HUES6 (cell line): ENCODE data around the gene SLC6A18.

Experiments
- H3K27ac ChIP-seq: 2 replicates; pipeline ENCODE4 v1.7.0; 2013; ENCODE audit warnings: low read depth, mild to moderate bottlenecking, low read length, inconsistent platforms
- H3K27me3 ChIP-seq: 2 replicates; pipeline ENCODE4 v1.6.1; 2013; ENCODE audit warnings: low read length; ENCODE audit not compliant: control insufficient read depth, insufficient read depth
- H3K36me3 ChIP-seq: 2 replicates; pipeline ENCODE4 v1.6.1; 2013; ENCODE audit warnings: low read length; ENCODE audit not compliant: control insufficient read depth, insufficient read depth
- H3K4me1 ChIP-seq: 2 replicates; pipeline ENCODE4 v1.6.1; 2013; ENCODE audit warnings: low read length; ENCODE audit not compliant: control insufficient read depth, insufficient read depth
- H3K4me3 ChIP-seq: 2 replicates; pipeline ENCODE4 v1.5.1; 2013; ENCODE audit warnings: low read depth, low read length
- H3K9ac ChIP-seq: one replicate; pipeline ENCODE4 v1.6.1; 2013; ENCODE audit warnings: mild to moderate bottlenecking, low read length
- H3K9me3 ChIP-seq: 2 replicates; pipeline ENCODE4 v1.6.1; 2013; ENCODE audit warnings: low read depth, low read length; ENCODE audit not compliant: control insufficient read depth, insufficient read depth

Gene SLC6A18

DNA sequence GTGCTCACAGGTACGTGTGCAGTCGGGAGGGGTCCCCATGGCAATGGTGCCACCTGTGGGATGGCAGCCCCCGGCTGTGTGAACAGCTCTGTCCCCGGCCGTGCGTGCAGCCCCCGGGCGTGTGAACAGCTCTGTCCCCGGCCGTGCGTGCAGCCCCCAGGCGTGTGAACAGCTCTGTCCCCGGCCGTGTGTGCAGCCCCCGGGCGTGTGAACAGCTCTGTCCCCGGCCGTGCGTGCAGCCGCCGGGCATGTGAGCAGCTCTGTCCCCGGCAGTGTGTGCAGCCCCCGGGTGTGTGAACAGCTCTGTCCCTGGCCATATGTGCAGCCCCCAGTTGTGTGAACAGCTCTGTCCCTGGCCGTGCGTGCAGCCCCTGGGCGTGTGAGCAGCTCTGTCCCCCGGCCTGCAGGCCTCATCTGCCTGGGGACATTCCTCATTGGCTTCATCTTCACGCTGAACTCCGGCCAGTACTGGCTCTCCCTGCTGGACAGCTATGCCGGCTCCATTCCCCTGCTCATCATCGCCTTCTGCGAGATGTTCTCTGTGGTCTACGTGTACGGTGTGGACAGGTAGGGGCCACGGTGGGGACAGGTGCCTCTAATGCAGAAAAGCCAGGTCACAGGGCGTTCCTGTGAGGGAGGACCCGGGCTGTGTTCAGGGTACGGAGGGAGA, 5.9 kb upstream of the SLC6A18 start:
- H3K4me1 ChIP-seq = no peaks in the 10 kb centered on the region
- no peaks in the 10 kb centered on the region for H3K27me3 ChIP-seq
- no peak overlapping the region for H3K4me3 ChIP-seq
- no peak overlapping the region for H3K27ac ChIP-seq
- H3K9me3 ChIP-seq = peaks cover 8% of the 10 kb centered on the region
- no peak overlapping the region for H3K9ac ChIP-seq
- no peaks in the 10 kb centered on the region for H3K36me3 ChIP-seq

DNA sequence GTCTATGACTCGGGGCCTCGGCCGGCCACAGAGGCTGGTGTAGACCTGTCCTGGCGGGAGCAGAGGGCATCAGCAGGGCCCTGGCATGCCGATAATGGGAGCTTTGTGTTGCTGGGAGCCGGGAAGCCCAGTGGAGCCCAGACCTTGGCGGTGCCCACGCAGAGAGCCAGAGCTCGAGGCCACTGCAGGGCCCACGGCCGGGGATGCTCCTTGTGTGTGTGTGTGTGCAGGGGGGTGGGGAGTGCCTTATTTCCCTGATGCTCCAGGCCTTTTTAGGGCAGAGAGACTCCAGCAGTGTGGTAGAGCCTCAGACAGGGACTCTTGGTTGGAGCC, 5.4 kb upstream of the SLC6A18 start:
- Histone ChIP-seq H3K27ac (no peak overlapping the region), H3K9me3 (peaks cover 8% of the 10 kb centered on the region), H3K4me3 (no peak overlapping the region), H3K27me3 (no peaks in the 10 kb centered on the region), H3K36me3 (no peaks in the 10 kb centered on the region), H3K4me1 (no peaks in the 10 kb centered on the region), H3K9ac (no peak overlapping the region)

- no peak overlapping the region for H3K4me3 ChIP-seq
- H3K9me3 ChIP-seq = peaks cover 6% of the 10 kb centered on the region
- H3K27me3 ChIP-seq = no peaks in the 10 kb centered on the region
- no peaks in the 10 kb centered on the region for H3K36me3 ChIP-seq
- no peak overlapping the region for H3K27ac ChIP-seq
- no peaks in the 10 kb centered on the region for H3K4me1 ChIP-seq
- no peak overlapping the region for H3K9ac ChIP-seq
Observed at GRCh38 chr5:1220351-1220750, 4.8 kb upstream of the SLC6A18 start.

- Histone ChIP-seq H3K9ac (no peak overlapping the region), H3K36me3 (no peaks in the 10 kb centered on the region), H3K9me3 (peaks cover under 1% of the 10 kb centered on the region; the same call in 1 of the 2 replicates), H3K4me3 (no peak overlapping the region), H3K27me3 (no peaks in the 10 kb centered on the region), H3K27ac (no peak overlapping the region), H3K4me1 (no peaks in the 10 kb centered on the region)
Observed at GRCh38 chr5:1220831-1221230, 4.3 kb upstream of the SLC6A18 start.

GRCh38 chr5:1221721-1222120, 3.5 kb upstream of the SLC6A18 start:
- Histone ChIP-seq H3K4me3 (no peak overlapping the region), H3K27ac (no peak overlapping the region), H3K9me3 (no peaks in the 10 kb centered on the region), H3K4me1 (no peaks in the 10 kb centered on the region), H3K9ac (no peak overlapping the region), H3K27me3 (no peaks in the 10 kb centered on the region), H3K36me3 (no peaks in the 10 kb centered on the region)

DNA sequence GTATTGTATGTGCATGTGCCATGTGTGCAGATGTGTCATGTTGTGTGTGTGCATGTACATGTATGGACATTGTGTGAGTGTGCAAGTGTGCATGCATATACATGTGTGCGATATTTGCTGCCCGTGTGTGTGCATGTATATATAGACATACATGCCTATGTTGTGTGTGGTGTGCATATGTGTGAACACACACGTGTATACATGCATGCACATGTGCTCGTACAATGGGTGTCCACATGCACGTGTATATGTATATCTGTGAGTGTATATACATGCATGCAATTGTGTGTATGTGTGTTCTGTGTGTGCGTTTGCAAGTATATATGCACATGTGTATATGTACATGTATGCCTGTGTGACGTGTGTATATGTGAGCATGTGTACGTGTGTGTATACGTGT, 3.0 kb upstream of the SLC6A18 start:
- Histone ChIP-seq H3K9me3 (no peaks in the 10 kb centered on the region), H3K4me1 (no peaks in the 10 kb centered on the region), H3K36me3 (no peaks in the 10 kb centered on the region), H3K27ac (no peak overlapping the region), H3K4me3 (no peak overlapping the region), H3K9ac (no peak overlapping the region), H3K27me3 (no peaks in the 10 kb centered on the region)

- Histone ChIP-seq H3K4me1 (no peaks in the 10 kb centered on the region; the same call in 1 of the 2 replicates), H3K9me3 (no peaks in the 10 kb centered on the region), H3K9ac (no peak overlapping the region), H3K4me3 (no peak overlapping the region), H3K27me3 (no peaks in the 10 kb centered on the region), H3K27ac (no peak overlapping the region), H3K36me3 (no peaks in the 10 kb centered on the region)
Observed at GRCh38 chr5:1222621-1223277, 2.4 kb upstream of the SLC6A18 start.

DNA sequence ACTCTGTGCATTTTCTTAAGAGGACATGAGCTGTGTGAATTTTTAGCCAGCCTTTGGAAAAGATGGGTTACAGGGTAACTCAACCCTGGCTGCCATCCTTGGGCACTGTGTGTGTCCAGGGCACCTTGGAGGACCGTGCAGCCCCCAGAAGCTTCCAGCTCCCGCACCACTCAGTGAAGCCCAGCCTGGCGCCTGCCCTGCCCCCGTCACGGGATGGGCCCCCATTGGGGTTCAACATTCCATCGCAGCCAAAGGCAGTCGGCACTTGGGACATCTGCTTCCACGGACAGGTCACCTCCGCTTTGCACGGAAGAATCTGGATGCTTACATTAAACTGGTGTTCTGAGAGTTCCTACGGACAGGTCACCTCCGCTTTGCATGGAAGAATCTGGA, 1.9 kb upstream of the SLC6A18 start:
- H3K27ac ChIP-seq = no peak overlapping the region
- no peaks in the 10 kb centered on the region for H3K36me3 ChIP-seq
- no peak overlapping the region for H3K4me3 ChIP-seq
- H3K9me3 ChIP-seq = no peaks in the 10 kb centered on the region
- no peaks in the 10 kb centered on the region for H3K27me3 ChIP-seq
- H3K9ac ChIP-seq = no peak overlapping the region
- H3K4me1 ChIP-seq = no peaks in the 10 kb centered on the region; the same call in 1 of the 2 replicates

- Histone ChIP-seq H3K4me3 (no peak overlapping the region), H3K27me3 (no peaks in the 10 kb centered on the region), H3K9me3 (no peaks in the 10 kb centered on the region), H3K27ac (no peak overlapping the region), H3K4me1 (no peaks in the 10 kb centered on the region; the same call in 1 of the 2 replicates), H3K9ac (no peak overlapping the region), H3K36me3 (no peaks in the 10 kb centered on the region)
Observed at GRCh38 chr5:1224631-1225030, 550 bp upstream of the SLC6A18 start.

- Histone ChIP-seq H3K27me3 (no peaks in the 10 kb centered on the region), H3K27ac (no peak overlapping the region), H3K9me3 (no peaks in the 10 kb centered on the region), H3K9ac (no peak overlapping the region), H3K4me3 (no peak overlapping the region), H3K4me1 (no peaks in the 10 kb centered on the region; the same call in 1 of the 2 replicates), H3K36me3 (no peaks in the 10 kb centered on the region)
Observed at GRCh38 chr5:1226231-1226630, 1.1 kb downstream of the SLC6A18 start.

DNA sequence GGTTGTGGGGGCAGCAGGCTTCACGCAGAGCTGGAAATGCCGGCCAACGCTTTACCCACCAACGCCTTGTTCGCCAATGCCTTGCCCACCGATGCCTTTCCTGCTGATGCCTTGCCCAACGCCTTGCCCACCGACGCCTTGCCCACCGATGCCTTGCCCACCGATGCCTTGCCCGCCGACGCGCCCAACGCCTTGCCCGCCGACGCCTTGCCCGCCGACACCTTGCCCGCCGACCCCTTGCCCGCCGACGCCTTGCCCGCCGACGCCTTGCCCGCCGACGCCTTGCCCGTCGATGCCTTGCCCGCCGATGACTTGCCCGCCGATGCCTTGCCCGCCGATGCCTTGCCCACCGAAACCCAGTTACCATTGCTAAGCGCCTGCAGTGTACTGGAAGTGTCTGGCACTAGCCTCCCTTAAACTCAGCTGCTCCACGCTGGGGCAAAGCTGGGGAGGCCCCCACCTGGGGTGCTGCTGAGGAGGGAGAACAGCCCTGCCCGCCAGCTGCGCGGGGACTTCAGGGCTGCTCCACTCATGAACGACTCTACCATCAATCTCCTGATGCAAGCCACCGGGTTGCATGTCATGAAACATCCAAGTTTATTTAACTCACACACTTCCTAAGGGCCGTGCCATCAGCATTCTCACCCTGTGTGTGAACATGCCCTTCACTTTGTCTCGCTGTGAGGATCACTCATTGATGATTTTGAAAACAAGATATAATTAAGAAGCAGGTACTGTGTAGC, 1.8 kb downstream of the SLC6A18 start:
- no peak overlapping the region for H3K27ac ChIP-seq
- no peaks in the 10 kb centered on the region for H3K36me3 ChIP-seq
- no peak overlapping the region for H3K4me3 ChIP-seq
- no peaks in the 10 kb centered on the region for H3K9me3 ChIP-seq
- H3K9ac ChIP-seq = no peak overlapping the region
- H3K27me3 ChIP-seq = no peaks in the 10 kb centered on the region
- no peaks in the 10 kb centered on the region; the same call in 1 of the 2 replicates for H3K4me1 ChIP-seq
